HepG2 (cell line): Measurements from ENCODE around the gene CDO1. TPM values are rescaled to one million over a fixed set of nuclear protein-coding genes. Genes with fewer than 3 reads are reported as not detected.

Source experiments
- ATAC-seq: fragments of 200-7000 bp; cut with Tn5 transposase; 3 replicates; pipeline ENCODE4 v1.9.1; 2020; ENCODE audit warnings: mild to moderate bottlenecking, moderate library complexity
- BruUV-seq: library from RNA; stranded (reverse); fragments of 400-500 nt; replicated peaks from 2 replicates; lab custom pipeline; 2021; lab: Mats Ljungman, UMichigan
- CTCF ChIA-PET: fragments of 300-600 bp; formaldehyde crosslinking; extraction: SDS; loops from one replicate; lab custom pipeline; 2021; ENCODE audit warnings: low total read pairs, inconsistent platforms, low intra/inter-chr PET ratio; lab: Yijun Ruan, JAX
- POLR2A ChIA-PET: fragments of 350-600 bp; sonication (Branson Sonifier 250); formaldehyde crosslinking; loops from one replicate; lab custom pipeline; 2020; ENCODE audit warnings: antibody characterized with exemption, inconsistent platforms; lab: Yijun Ruan, JAX
- DNase-seq: peaks from one replicate; pipeline ENCODE4 v3.0.0-alpha.2; 2015; ENCODE audit warnings: low spot score
- FAIRE-seq: peaks from 3 replicates; lab custom pipeline; 2011; peaks lifted over from hg19 to GRCh38; lab: Jason Lieb, UNC
- H2AFZ ChIP-seq: one replicate; pipeline ENCODE4 v1.6.1; 2011; ENCODE audit warnings: low read length, inconsistent platforms
- H3K27ac ChIP-seq: fragments of 300-600 bp; 3 replicates; pipeline ENCODE4 v1.8.0; 2011; ENCODE audit warnings: mixed run types, mild to moderate bottlenecking, mixed read lengths, low read length, inconsistent platforms; ENCODE audit not compliant: insufficient read depth; ENCODE audit errors: extremely low read length
- H3K27me3 ChIP-seq, 2 experiments: fragments of 200-600 bp in 1 of 2; 2 replicates in 1 of 2; 3 replicates in 1 of 2; pipeline versions ENCODE4 v1.6.0 to v1.8.0; 2011; ENCODE audit warnings: low read length in 2 of 2, mild to moderate bottlenecking in 2 of 2, moderate library complexity in 2 of 2, inconsistent platforms in 1 of 2; ENCODE audit not compliant: insufficient read depth in 2 of 2, control insufficient read depth in 1 of 2
- H3K36me3 ChIP-seq, 2 experiments: fragments of 200-600 bp in 1 of 2; replicated peaks in 1 of 2; 2 replicates in 1 of 2; 3 replicates in 1 of 2; pipeline versions ENCODE4 v1.5.1 to v1.8.0; 2011; ENCODE audit warnings: low read length in 2 of 2, inconsistent platforms in 1 of 2; ENCODE audit not compliant: insufficient read depth in 2 of 2, control insufficient read depth in 1 of 2
- H3K4me1 ChIP-seq: 2 replicates; pipeline ENCODE4 v1.5.1; 2012; ENCODE audit warnings: low read length, inconsistent platforms; ENCODE audit not compliant: insufficient read depth
- H3K4me2 ChIP-seq: 2 replicates; pipeline ENCODE4 v1.6.0; 2011; ENCODE audit warnings: low read depth, low read length, inconsistent platforms
- H3K4me3 ChIP-seq, 3 experiments: fragments of 200-600 bp in 1 of 3; sonication (generic), shearing (Covaris generic) in 1 of 3; replicated peaks in 1 of 3; 2 replicates each; pipeline ENCODE4 v1.5.1; 2011 to 2016; ENCODE audit warnings: low read length in 3 of 3, inconsistent platforms in 2 of 3, low read depth in 2 of 3, mild to moderate bottlenecking in 2 of 3, control low read depth in 1 of 3, mixed read lengths in 1 of 3; ENCODE audit not compliant: insufficient read depth in 1 of 3
- H3K79me2 ChIP-seq: one replicate; pipeline ENCODE4 v1.6.1; 2011; ENCODE audit warnings: low read length, inconsistent platforms; ENCODE audit not compliant: insufficient read depth
- H3K9ac ChIP-seq: 2 replicates; pipeline ENCODE4 v1.6.0; 2011; ENCODE audit warnings: mild to moderate bottlenecking, low read depth, low read length, inconsistent platforms; ENCODE audit not compliant: insufficient read depth
- H3K9me3 ChIP-seq: 2 replicates; pipeline ENCODE4 v1.5.1; 2012; ENCODE audit warnings: mild to moderate bottlenecking, low read length
- H4K20me1 ChIP-seq: 2 replicates; pipeline ENCODE4 v1.6.0; 2011; ENCODE audit warnings: inconsistent platforms, mild to moderate bottlenecking, low read length, moderate library complexity; ENCODE audit not compliant: insufficient read depth
- ARID2 ChIP-seq: sonication (generic); formaldehyde crosslinking; IDR thresholded peaks from 2 replicates; pipeline ENCODE4 v1.8.1; 2022; ENCODE audit warnings: mild to moderate bottlenecking, missing genetic modification reagents, borderline replicate concordance
- GLI4 ChIP-seq: sonication (generic); formaldehyde crosslinking; IDR thresholded peaks from 2 replicates; pipeline ENCODE4 v1.5.1; 2020; ENCODE audit warnings: missing genetic modification reagents, mild to moderate bottlenecking, moderate library complexity, borderline replicate concordance
- HBP1 ChIP-seq: IDR thresholded peaks from 2 replicates; pipeline ENCODE4 v1.6.1; 2016; ENCODE audit warnings: low read depth, control low read depth
- KLF16 ChIP-seq, 2 experiments: sonication (generic) in 1 of 2; formaldehyde crosslinking in 1 of 2; IDR thresholded peaks; 2 replicates each; pipeline versions ENCODE4 v1.6.1 to v1.8.0; 2016 to 2023; ENCODE audit warnings: missing genetic modification reagents in 2 of 2, missing compliant biosample characterization in 1 of 2
- MAFG ChIP-seq: sonication (generic); formaldehyde crosslinking; IDR thresholded peaks from 2 replicates; pipeline ENCODE4 v1.5.1; 2020; ENCODE audit warnings: mild to moderate bottlenecking, missing genetic modification reagents
- RBM39 ChIP-seq: fragments of 200-400 bp; formaldehyde crosslinking; IDR thresholded peaks from one replicate; pipeline ENCODE4 v1.6.1; 2018; ENCODE audit warnings: antibody characterized with exemption, mild to moderate bottlenecking, low read depth, low read length; ENCODE audit not compliant: poor library complexity, severe bottlenecking
- SKI ChIP-seq: fragments of 450-650 bp; IDR thresholded peaks from one replicate; pipeline ENCODE4 v1.6.1; 2018; ENCODE audit warnings: mild to moderate bottlenecking; ENCODE audit not compliant: partially characterized antibody
- SOX6 ChIP-seq, 2 experiments: fragments of 450-650 bp in 1 of 2; sonication (generic) in 1 of 2; formaldehyde crosslinking in 1 of 2; IDR thresholded peaks; 2 replicates each; pipeline versions ENCODE4 v1.4.0 to v1.6.1; 2017 to 2020; ENCODE audit warnings: antibody characterized with exemption in 1 of 2, mild to moderate bottlenecking in 1 of 2, missing genetic modification reagents in 1 of 2
- ZBTB38 ChIP-seq: sonication (generic); formaldehyde crosslinking; IDR thresholded peaks from 2 replicates; pipeline ENCODE4 v1.5.1; 2020; ENCODE audit warnings: mild to moderate bottlenecking, missing genetic modification reagents
- ZKSCAN1 ChIP-seq: fragments of 150-350 bp; IDR thresholded peaks from 2 replicates; pipeline ENCODE4 v1.6.1; 2014; ENCODE audit warnings: low read length
- ZNF24 ChIP-seq: fragments of 450-650 bp; IDR thresholded peaks from 2 replicates; pipeline ENCODE4 v1.6.1; 2017; ENCODE audit warnings: antibody characterized with exemption, mild to moderate bottlenecking
- ZNF30 ChIP-seq: sonication (generic); formaldehyde crosslinking; IDR thresholded peaks from 2 replicates; pipeline ENCODE4 v1.5.0; 2020; ENCODE audit warnings: mild to moderate bottlenecking, missing genetic modification reagents
- ZNF546 ChIP-seq: sonication (generic); formaldehyde crosslinking; conservative IDR thresholded peaks from 2 replicates; pipeline ENCODE4 v1.8.1; 2023; ENCODE audit warnings: mild to moderate bottlenecking, missing genetic modification reagents
- ZSCAN30 ChIP-seq: sonication (generic); formaldehyde crosslinking; IDR thresholded peaks from 2 replicates; pipeline ENCODE4 v1.5.0; 2020; ENCODE audit warnings: mild to moderate bottlenecking, missing genetic modification reagents
- WGBS: methylation state at CpG from one replicate; pipeline ENCODE4 v1.1.6; 2017; ENCODE audit warnings: low lambda C conversion rate; 5-methylcytosine and 5-hydroxymethylcytosine counted together
- in situ Hi-C: cut with HindIII; loops from 2 replicates; pipeline ENCODE4 v1.10.0; 2017; ENCODE audit warnings: low pct_unique_long_range_greater_than_20kb; ENCODE audit not compliant: extremely low pct_ligation_motif_present
- intact Hi-C: fragments of 100-400 bp; cut with micrococcal nuclease; formaldehyde crosslinking; loops from one replicate; pipeline ENCODE4 v1.10.0; 2022; ENCODE audit not compliant: unreplicated experiment
- polyA plus RNA-seq, 8 experiments: library from polyadenylated mRNA; depleted of rRNA in 3 of 8; stranded (reverse) in 7 of 8; unstranded in 1 of 8; fragments of >200 nt; fragmentation: Illumina TruSeq in 4 of 8; extraction: Trizol in 4 of 8; gene quantifications; 2 replicates each; pipeline versions ENCODE4 v1.2.1 to v1.2.3, GENCODE V29; 2011 to 2016; ENCODE audit warnings: low read depth in 4 of 8, missing spikeins in 1 of 8, mixed read lengths in 1 of 8; ENCODE audit not compliant: insufficient read depth in 1 of 8
- total RNA-seq, 5 experiments: library from RNA; depleted of rRNA; stranded (reverse); fragments of >200 nt; fragmentation: Illumina TruSeq; extraction: Trizol; gene quantifications; 2 replicates each; pipeline ENCODE4 v1.2.3, GENCODE V29; 2016; ENCODE audit warnings: low read depth in 1 of 5

Gene CDO1
- total and polyA plus RNA-seq, 2 of the 13 experiments (the other 11 are each of a cell fraction or from before 2014, with no cell fraction given): 3.2 to 4.4 TPM

GRCh38 chr5:115785381-115786065 is 30.9 kb downstream of the CDO1 start (continued):
- TF ChIP-seq ZNF30 (CRISPR knock-in tag) (no peak), ZNF24 (no peak), KLF16 (CRISPR knock-in tag; IDR thresholded peaks at IDR 0.05) (no peak), ZBTB38 (CRISPR knock-in tag) (no peak), ZNF546 (CRISPR knock-in tag) (no peak)

GRCh38 chr5:115778417-115778816 is 38.0 kb downstream of the CDO1 start:
- DNase-seq: no peak
- intact Hi-C loops: no loop called here

More at GRCh38 chr5:115778417-115778816, 38.0 kb downstream of the CDO1 start:
- H3K27me3 ChIP-seq: no peaks in the 10 kb centered on the region
- FAIRE-seq (no peak), ATAC-seq (no peak)
- H4K20me1 ChIP-seq: no peaks in the 10 kb centered on the region
- no peak overlapping the region for H3K4me2 ChIP-seq
- H3K9ac ChIP-seq: no peak overlapping the region
- CTCF ChIA-PET: no interaction called here
- no peaks in the 10 kb centered on the region for H3K9me3 ChIP-seq
- no peak overlapping the region for H3K27ac ChIP-seq
- H3K79me2 ChIP-seq: no peaks in the 10 kb centered on the region
- TF ChIP-seq RBM39 (no peak), SKI (no peak), ARID2 (CRISPR knock-in tag) (no peak), MAFG (no peak), ZKSCAN1 (no peak), ZSCAN30 (CRISPR knock-in tag) (no peak), HBP1 (CRISPR knock-in tag) (no peak), GLI4 (CRISPR knock-in tag) (no peak), SOX6 (IDR thresholded peaks at IDR 0.05) (no peak), SOX6 (CRISPR knock-in tag; IDR thresholded peaks at IDR 0.05) (no peak)
- no peaks in the 10 kb centered on the region for H3K36me3 ChIP-seq
- no peak overlapping the region for H3K4me3 ChIP-seq
- no peaks in the 10 kb centered on the region for H3K4me1 ChIP-seq
- no TSS peak for BruUV-seq
- WGBS: 0% methylated on average over 1 of the region's 1 CpG
- in situ Hi-C loops: no loop called here
- POLR2A ChIA-PET: no interaction called here
- no peak overlapping the region for H2AFZ ChIP-seq
